H9 (cell line): ENCODE results near the gene SLC12A5. TPM values are rescaled to one million over a fixed set of nuclear protein-coding genes. Genes with fewer than 3 reads are reported as not detected.
A peak's percentile ranks its signal among the peaks of the same experiment; 100 is the strongest.

Source experiments
- DNase-seq: peaks from one replicate; pipeline ENCODE4 v3.0.0-alpha.2; 2017
- H2AFZ ChIP-seq: one replicate; pipeline ENCODE4 v1.6.1; 2013; ENCODE audit warnings: mild to moderate bottlenecking, low read length, control low read depth, moderate library complexity
- H2AK5ac ChIP-seq: 2 replicates; pipeline ENCODE4 v1.6.1; 2013; ENCODE audit warnings: low read length, control low read depth, mixed read lengths; ENCODE audit not compliant: insufficient read length
- H2BK120ac ChIP-seq: one replicate; pipeline ENCODE4 v1.6.1; 2013; ENCODE audit warnings: low read depth, mild to moderate bottlenecking, low read length, control low read depth, inconsistent platforms; ENCODE audit not compliant: poor library complexity, severe bottlenecking
- H2BK12ac ChIP-seq: 2 replicates; pipeline ENCODE4 v1.6.1; 2013; ENCODE audit warnings: low read length, control low read depth, mixed read lengths, low read depth; ENCODE audit not compliant: insufficient read length
- H2BK15ac ChIP-seq: 2 replicates; pipeline ENCODE4 v1.6.1; 2013; ENCODE audit warnings: low read depth, low read length, control low read depth
- H2BK20ac ChIP-seq: one replicate; pipeline ENCODE4 v1.6.1; 2013; ENCODE audit warnings: low read depth, mild to moderate bottlenecking, low read length, control low read depth, inconsistent platforms; ENCODE audit not compliant: poor library complexity, severe bottlenecking
- H2BK5ac ChIP-seq: 2 replicates; pipeline ENCODE4 v1.6.1; 2013; ENCODE audit warnings: low read length, control low read depth, mixed read lengths; ENCODE audit not compliant: insufficient read length
- H3K14ac ChIP-seq: 2 replicates; pipeline ENCODE4 v1.6.1; 2013; ENCODE audit warnings: low read length, control low read depth; ENCODE audit not compliant: insufficient read depth
- H3K18ac ChIP-seq: 2 replicates; pipeline ENCODE4 v1.6.1; 2013; ENCODE audit warnings: low read depth, mild to moderate bottlenecking, mixed read lengths, low read length, control low read depth; ENCODE audit not compliant: insufficient read length
- H3K23ac ChIP-seq: 2 replicates; pipeline ENCODE4 v1.6.1; 2013; ENCODE audit warnings: low read length, control low read depth, mixed read lengths, low read depth; ENCODE audit not compliant: insufficient read length
- H3K23me2 ChIP-seq: 2 replicates; pipeline ENCODE4 v1.6.1; 2013; ENCODE audit warnings: low read depth, mild to moderate bottlenecking, mixed read lengths, low read length, control low read depth; ENCODE audit not compliant: insufficient read length, poor library complexity, severe bottlenecking
- H3K27ac ChIP-seq: 2 replicates; pipeline ENCODE4 v1.5.1; 2013; ENCODE audit warnings: low read length, control low read depth, mixed read lengths, low read depth; ENCODE audit not compliant: insufficient read length
- H3K27me3 ChIP-seq: 2 replicates; pipeline ENCODE4 v1.6.1; 2013; ENCODE audit warnings: low read length, control low read depth, inconsistent platforms; ENCODE audit not compliant: insufficient read depth
- H3K4ac ChIP-seq: 2 replicates; pipeline ENCODE4 v1.6.1; 2013; ENCODE audit warnings: low read depth, mild to moderate bottlenecking, control low read depth, inconsistent platforms, low read length, moderate library complexity
- H3K4me1 ChIP-seq: 2 replicates; pipeline ENCODE4 v1.6.1; 2013; ENCODE audit warnings: low read length, control low read depth, inconsistent platforms; ENCODE audit not compliant: insufficient read depth
- H3K4me2 ChIP-seq: 2 replicates; pipeline ENCODE4 v1.6.1; 2013; ENCODE audit warnings: low read length, control low read depth, mixed read lengths; ENCODE audit not compliant: insufficient read length, insufficient read depth
- H3K56ac ChIP-seq: 2 replicates; pipeline ENCODE4 v1.6.1; 2013; ENCODE audit warnings: low read depth, mild to moderate bottlenecking, mixed read lengths, low read length, control low read depth; ENCODE audit not compliant: insufficient read length
- H3K79me1 ChIP-seq: 2 replicates; pipeline ENCODE4 v1.6.1; 2013; ENCODE audit warnings: low read depth, mild to moderate bottlenecking, moderate library complexity, low read length, control low read depth, inconsistent platforms; ENCODE audit not compliant: insufficient read depth, poor library complexity, severe bottlenecking
- H3K79me2 ChIP-seq: 2 replicates; pipeline ENCODE4 v1.6.1; 2013; ENCODE audit warnings: low read length, control low read depth, inconsistent platforms; ENCODE audit not compliant: insufficient read depth
- H3K9ac ChIP-seq: 2 replicates; pipeline ENCODE4 v1.6.1; 2013; ENCODE audit warnings: low read length, control low read depth, mixed read lengths; ENCODE audit not compliant: insufficient read length; ENCODE audit errors: extremely low read depth
- H3K9me3 ChIP-seq: one replicate; pipeline ENCODE4 v1.6.1; 2013; ENCODE audit warnings: low read depth, low read length, inconsistent platforms; ENCODE audit not compliant: control insufficient read depth
- H3T11ph ChIP-seq: one replicate; pipeline ENCODE4 v1.6.1; 2013; ENCODE audit warnings: mild to moderate bottlenecking, low read length, control low read depth, inconsistent platforms
- H4K20me1 ChIP-seq: one replicate; pipeline ENCODE4 v1.6.1; 2013; ENCODE audit not compliant: control insufficient read depth, insufficient read length, insufficient read depth
- H4K5ac ChIP-seq: 2 replicates; pipeline ENCODE4 v1.6.1; 2013; ENCODE audit warnings: low read depth, mild to moderate bottlenecking, mixed read lengths, low read length, control low read depth; ENCODE audit not compliant: insufficient read length
- H4K8ac ChIP-seq: replicated peaks from 2 replicates; pipeline ENCODE4 v1.6.1; 2013; ENCODE audit warnings: low read length, control low read depth, mixed read lengths, low read depth; ENCODE audit not compliant: insufficient read length
- H4K91ac ChIP-seq: 2 replicates; pipeline ENCODE4 v1.6.1; 2013; ENCODE audit warnings: low read depth, mild to moderate bottlenecking, moderate library complexity, mixed read lengths, low read length, control low read depth; ENCODE audit not compliant: insufficient read length
- H3K27ac Mint-ChIP-seq, 3 experiments: 2 replicates in 2 of 3; 3 replicates in 1 of 3; pipeline ENCODE4 v1.8.0; 2020 to 2021; ENCODE audit warnings: mixed read lengths in 3 of 3, mild to moderate bottlenecking in 1 of 3, moderate library complexity in 1 of 3
- H3K27me3 Mint-ChIP-seq: 2 replicates; pipeline ENCODE4 v1.8.0; 2021; ENCODE audit warnings: low read depth, mild to moderate bottlenecking, moderate library complexity, mixed read lengths
- H3K36me3 Mint-ChIP-seq, 3 experiments: 2 replicates in 2 of 3; 3 replicates in 1 of 3; pipeline ENCODE4 v1.8.0; 2020 to 2021; ENCODE audit warnings: low read depth in 3 of 3, mixed read lengths in 3 of 3; ENCODE audit not compliant: insufficient read depth in 1 of 3
- H3K4me1 Mint-ChIP-seq, 2 experiments: 2 replicates each; pipeline ENCODE4 v1.8.0; 2020; ENCODE audit warnings: mixed read lengths in 2 of 2
- H3K4me3 Mint-ChIP-seq, 2 experiments: 2 replicates in 1 of 2; 3 replicates in 1 of 2; pipeline ENCODE4 v1.8.0; 2020 to 2021; ENCODE audit warnings: mild to moderate bottlenecking in 2 of 2, mixed read lengths in 2 of 2, moderate library complexity in 1 of 2
- H3K9me3 Mint-ChIP-seq, 2 experiments: 2 replicates in 1 of 2; 3 replicates in 1 of 2; pipeline ENCODE4 v1.8.0; 2020; ENCODE audit warnings: mild to moderate bottlenecking in 2 of 2, mixed read lengths in 2 of 2, moderate library complexity in 1 of 2
- WGBS: extraction: QIAGEN DNeasy Blood & Tissue Kit; methylation state at CpG from one replicate; pipeline ENCODE4 v1.1.7; 2013; ENCODE audit warnings: missing lambda C conversion rate, low lambda C conversion rate, mixed read lengths; ENCODE audit not compliant: insufficient read length; ENCODE audit errors: extremely low coverage; 5-methylcytosine and 5-hydroxymethylcytosine counted together
- total RNA-seq: library from RNA; stranded (reverse); gene quantifications from 2 replicates; pipeline ENCODE4 v1.2.1, GENCODE V29; 2021
- TF ChIP-seq, protein P1 (sequence below): fragments of 200-600 bp; sonication (generic); conservative IDR thresholded peaks from 3 replicates; pipeline ENCODE4 v1.8.0; 2021; ENCODE audit warnings: antibody characterized with exemption, mild to moderate bottlenecking

The SLC12A5 gene
- total RNA-seq, 1 experiment from 2014 or later = 8.7 TPM

DNA sequence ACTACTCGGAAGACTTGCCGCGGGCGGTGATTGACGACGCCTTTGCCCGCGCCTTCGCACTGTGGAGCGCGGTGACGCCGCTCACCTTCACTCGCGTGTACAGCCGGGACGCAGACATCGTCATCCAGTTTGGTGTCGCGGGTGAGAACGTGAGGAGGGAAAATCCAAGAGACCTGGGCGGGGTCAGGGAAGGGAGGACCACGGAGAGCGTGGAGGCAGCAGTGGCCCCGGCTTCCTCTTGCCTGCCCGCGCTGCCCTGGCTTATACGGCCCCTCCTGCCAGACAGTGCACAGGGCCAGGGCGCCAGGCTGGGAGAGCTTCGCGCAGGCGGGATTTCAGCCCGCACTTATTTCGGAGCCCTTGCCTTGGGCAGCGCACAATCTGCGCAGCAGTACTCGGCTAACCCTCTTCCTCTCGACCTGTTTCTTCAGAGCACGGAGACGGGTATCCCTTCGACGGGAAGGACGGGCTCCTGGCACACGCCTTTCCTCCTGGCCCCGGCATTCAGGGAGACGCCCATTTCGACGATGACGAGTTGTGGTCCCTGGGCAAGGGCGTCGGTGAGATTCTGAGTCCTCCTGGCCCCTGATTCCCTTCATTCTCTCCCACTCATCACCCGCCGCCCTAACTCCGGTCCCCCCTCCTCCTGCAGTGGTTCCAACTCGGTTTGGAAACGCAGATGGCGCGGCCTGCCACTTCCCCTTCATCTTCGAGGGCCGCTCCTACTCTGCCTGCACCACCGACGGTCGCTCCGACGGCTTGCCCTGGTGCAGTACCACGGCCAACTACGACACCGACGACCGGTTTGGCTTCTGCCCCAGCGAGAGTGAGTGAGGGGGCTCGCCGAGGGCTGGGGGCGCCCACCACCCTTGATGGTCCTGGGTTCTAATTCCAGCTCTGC lies 18.3 kb upstream of the SLC12A5 start:
- Histone ChIP-seq H4K20me1 (no peaks in the 10 kb centered on the region), H3K14ac (no peak overlapping the region), H3K56ac (no peak overlapping the region), H3K18ac (no peak overlapping the region), H3K27me3 (no peaks in the 10 kb centered on the region; the same call in 1 of the 2 replicates), H2BK15ac (no peak overlapping the region), H4K5ac (no peak overlapping the region), H3K27ac (no peak overlapping the region), H3K23me2 (peaks cover 6% of the 10 kb centered on the region), H3K79me2 (no peaks in the 10 kb centered on the region), H3T11ph (no peak overlapping the region), H3K4me2 (no peak overlapping the region), H3K9me3 (no peaks in the 10 kb centered on the region), H2BK12ac (no peak overlapping the region), H4K91ac (no peak overlapping the region), H2AFZ (no peak overlapping the region), H3K79me1 (no peaks in the 10 kb centered on the region), H2AK5ac (no peak overlapping the region), H2BK20ac (no peak overlapping the region), H3K23ac (no peak overlapping the region), H2BK120ac (no peak overlapping the region), H3K4me1 (peaks cover 9% of the 10 kb centered on the region; the same call in 1 of the 2 replicates), H3K4ac (no peak overlapping the region), H3K9ac (no peak overlapping the region), H4K8ac (no peak overlapping the region), H2BK5ac (no peak overlapping the region)
- peaks cover 5 to 17% of the 10 kb centered on the region in 2 experiments; a peak in 2 of 5 replicates for H3K9me3 Mint-ChIP-seq
- no peak for DNase-seq
- H3K36me3 Mint-ChIP-seq = peaks cover 5 to 18% (median 9%) of the 10 kb centered on the region in 3 experiments
- H3K4me1 Mint-ChIP-seq = peaks cover 37 to 48% of the 10 kb centered on the region in 2 experiments
- peaks cover 23% of the 10 kb centered on the region for H3K27me3 Mint-ChIP-seq
- no CpG with 5 or more reads among the region's 74 CpGs for WGBS
- H3K27ac Mint-ChIP-seq = peak overlapping the region; percentile 33 to 79 (median 71); a peak in 3 of 7 replicates
- H3K4me3 Mint-ChIP-seq = peak overlapping the region in 1 of 2 experiments; percentile 0; a peak in 1 of 5 replicates
- TF ChIP-seq, protein P1, sequence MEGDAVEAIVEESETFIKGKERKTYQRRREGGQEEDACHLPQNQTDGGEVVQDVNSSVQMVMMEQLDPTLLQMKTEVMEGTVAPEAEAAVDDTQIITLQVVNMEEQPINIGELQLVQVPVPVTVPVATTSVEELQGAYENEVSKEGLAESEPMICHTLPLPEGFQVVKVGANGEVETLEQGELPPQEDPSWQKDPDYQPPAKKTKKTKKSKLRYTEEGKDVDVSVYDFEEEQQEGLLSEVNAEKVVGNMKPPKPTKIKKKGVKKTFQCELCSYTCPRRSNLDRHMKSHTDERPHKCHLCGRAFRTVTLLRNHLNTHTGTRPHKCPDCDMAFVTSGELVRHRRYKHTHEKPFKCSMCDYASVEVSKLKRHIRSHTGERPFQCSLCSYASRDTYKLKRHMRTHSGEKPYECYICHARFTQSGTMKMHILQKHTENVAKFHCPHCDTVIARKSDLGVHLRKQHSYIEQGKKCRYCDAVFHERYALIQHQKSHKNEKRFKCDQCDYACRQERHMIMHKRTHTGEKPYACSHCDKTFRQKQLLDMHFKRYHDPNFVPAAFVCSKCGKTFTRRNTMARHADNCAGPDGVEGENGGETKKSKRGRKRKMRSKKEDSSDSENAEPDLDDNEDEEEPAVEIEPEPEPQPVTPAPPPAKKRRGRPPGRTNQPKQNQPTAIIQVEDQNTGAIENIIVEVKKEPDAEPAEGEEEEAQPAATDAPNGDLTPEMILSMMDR = no peak
